ENCODE measurements around the gene PNLIPRP2.

PNLIPRP2 gene

GRCh38 chr10:116691635-116692034 is 70.9 kb downstream of the PNLIPRP2 start:
- no peak overlapping the region for H3K27ac Mint-ChIP-seq
- no peaks in the 10 kb centered on the region for H3K36me3 Mint-ChIP-seq (ENCODE audit: low read depth)
- peaks cover 4% of the 10 kb centered on the region for H3K27me3 Mint-ChIP-seq (ENCODE audit: low read depth)
- no peaks in the 10 kb centered on the region for H3K9me3 Mint-ChIP-seq
- H3K4me1 Mint-ChIP-seq (ENCODE audit: low read depth) = no peaks in the 10 kb centered on the region
- no peak overlapping the region for H3K4me3 Mint-ChIP-seq

- Mint-ChIP-seq H3K4me1 (ENCODE audit: low read depth) (no peaks in the 10 kb centered on the region), H3K36me3 (ENCODE audit: low read depth) (no peaks in the 10 kb centered on the region), H3K27me3 (ENCODE audit: low read depth) (peaks cover 4% of the 10 kb centered on the region), H3K27ac (no peak overlapping the region), H3K4me3 (no peak overlapping the region), H3K9me3 (no peaks in the 10 kb centered on the region)
Measured at GRCh38 chr10:116692225-116692624, 71.5 kb downstream of the PNLIPRP2 start.

GRCh38 chr10:116694243-116694926 is 73.6 kb downstream of the PNLIPRP2 start:
- no peaks in the 10 kb centered on the region for H3K36me3 Mint-ChIP-seq (ENCODE audit: low read depth)
- H3K27me3 Mint-ChIP-seq (ENCODE audit: low read depth) = no peaks in the 10 kb centered on the region

More at GRCh38 chr10:116694243-116694926, 73.6 kb downstream of the PNLIPRP2 start:
- no peaks in the 10 kb centered on the region for H3K4me1 Mint-ChIP-seq (ENCODE audit: low read depth)
- no peak overlapping the region for H3K27ac Mint-ChIP-seq
- no peaks in the 10 kb centered on the region for H3K9me3 Mint-ChIP-seq
- H3K4me3 Mint-ChIP-seq = no peak overlapping the region

All from T-helper 1 cell treated with Interleukin-12 subunit alpha and Interleukin-12 subunit beta and Interleukin-4 antibody, amounts not matched to agents 30 μg/mL and 1 μg/mL, for 36 hours (primary cell).